Measurements from ENCODE around the gene G6PC2. TPM values are rescaled to one million over a fixed set of nuclear protein-coding genes. Genes with fewer than 3 reads are reported as not detected.

Gene G6PC2
- total and polyA plus RNA-seq, 10 of the 15 experiments (the other 5 are each of a cell fraction or from before 2014, with no cell fraction given) = not detected

- TF ChIP-seq CBX5 (IDR thresholded peaks at IDR 0.05; ENCODE audit: low read depth) (no peak), NR2C1 (IDR thresholded peaks at IDR 0.05) (no peak), PAX8 (IDR thresholded peaks at IDR 0.05) (no peak)
These were observed 7.0 kb downstream of the G6PC2 start (continued) for GRCh38 chr2:168907940-168908662.

GRCh38 chr2:168910330-168910729, 9.2 kb downstream of the G6PC2 start:
- TF ChIP-seq PAX8 (IDR thresholded peaks at IDR 0.05) = no peak
- TF ChIP-seq ZNF24 (IDR thresholded peaks at IDR 0.05) = no peak
- TF ChIP-seq ZNF384 (IDR thresholded peaks at IDR 0.05; ENCODE audit: borderline replicate concordance, low read depth, low read length) = no peak
- TF ChIP-seq BHLHE40 (IDR thresholded peaks at IDR 0.05; ENCODE audit: borderline replicate concordance in 1 of 2, low read depth in 2 of 2, low read length in 1 of 2) = no peak
- CTCF ChIA-PET = no interaction called here
- DNase-seq (ENCODE audit: low read depth, low spot score) (no peak), FAIRE-seq (no peak), ATAC-seq (no peak)
- no peak overlapping the region for H2AFZ ChIP-seq (ENCODE audit: control insufficient read depth, low read depth, low read length)
- intact Hi-C loops (cut with micrococcal nuclease; ENCODE audit: unreplicated experiment) (no loop called here), in situ Hi-C loops (cut with MboI) (loop anchor here (5.0 kb wide), 1 partner anchor 563 kb away; no protein-coding TSS in a partner anchor)
- H3K4me1 ChIP-seq (ENCODE audit: control insufficient read depth, insufficient read depth, low read length) = no peaks in the 10 kb centered on the region
- H3K4me3 ChIP-seq = no peak overlapping the region
- H4K20me1 ChIP-seq (ENCODE audit: control insufficient read depth, insufficient read depth) = no peaks in the 10 kb centered on the region
- RAD21 ChIA-PET (ENCODE audit: unreplicated experiment) = no interaction called here
- H3K79me2 ChIP-seq (ENCODE audit: control insufficient read depth, insufficient read depth, low read length) = no peaks in the 10 kb centered on the region
- no peak overlapping the region for H3K9ac ChIP-seq (ENCODE audit: control insufficient read depth, insufficient read depth, low read length)
- no peak overlapping the region for H3K27ac ChIP-seq (ENCODE audit: control insufficient read depth, insufficient read depth)
- no TSS peak for BruUV-seq (replicated peaks)
- POLR2A ChIA-PET = no interaction called here
- SMC1A ChIA-PET (ENCODE audit: uncharacterized antibody, unreplicated experiment) = no interaction called here
- peaks cover 5 to 11% of the 10 kb centered on the region in 2 experiments; a peak in 3 of 4 replicates for H3K27me3 ChIP-seq (replicated peaks in 1 of 2; ENCODE audit: control insufficient read depth in 2 of 2, insufficient read depth in 2 of 2, low read length in 1 of 2)
- no peaks in the 10 kb centered on the region for H3K9me3 ChIP-seq (replicated peaks; ENCODE audit: control insufficient read depth, insufficient read depth, low read length)
- H3K4me2 ChIP-seq (ENCODE audit: control insufficient read depth, insufficient read depth) = no peak overlapping the region
- WGBS (ENCODE audit: insufficient coverage, insufficient replicate concordance, low lambda C conversion rate, missing lambda C conversion rate) = 40% methylated on average over 5 of the region's 5 CpGs
- no peaks in the 10 kb centered on the region for H3K36me3 ChIP-seq (ENCODE audit: control insufficient read depth in 2 of 2, insufficient read depth in 2 of 2, low read length in 1 of 2)
